Transverse colon (tissue), 4 donors: ENCODE data around the gene TCF19.

Experiments
- POLR2AphosphoS5 ChIP-seq, 3 donors: sonication (generic); formaldehyde crosslinking; IDR thresholded peaks; one replicate each; pipeline ENCODE4 v1.6.1; 2016; ENCODE audit warnings: antibody characterized with exemption in 3 of 3
- TF ChIP-seq, protein P1 (sequence below), 5 experiments: fragments of 200-600 bp in 3 of 5; fragments of 450-650 bp in 2 of 5; sonication (generic) in 3 of 5; IDR thresholded peaks; 1 replicate in 2 of 5; 2 replicates in 3 of 5; pipeline ENCODE4 v1.5.1; 2016 to 2017; ENCODE audit warnings: antibody characterized with exemption in 5 of 5, inconsistent platforms in 3 of 5, mild to moderate bottlenecking in 2 of 5, moderate library complexity in 1 of 5

DNA sequence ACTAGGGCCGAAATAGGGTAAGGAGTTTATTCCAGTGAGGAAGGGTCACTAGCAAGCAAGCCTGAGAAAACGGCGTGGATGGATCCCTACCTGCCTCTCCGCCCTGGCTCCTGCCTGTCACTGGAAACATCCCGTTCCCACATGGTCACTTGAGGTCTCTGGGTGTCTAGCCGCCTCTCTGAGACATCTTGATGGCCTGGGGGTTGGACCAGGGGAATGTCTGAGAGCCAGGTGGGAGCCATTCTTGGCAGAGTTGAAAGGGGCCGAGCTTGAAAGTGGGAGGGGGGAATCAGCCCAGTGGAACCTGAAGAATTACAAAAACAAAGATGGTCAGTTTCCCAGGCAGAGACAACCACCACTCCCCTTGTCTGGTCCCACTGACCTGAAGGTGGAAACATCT lies 1.7 kb upstream of the TCF19 start:
- TF ChIP-seq, protein P1, sequence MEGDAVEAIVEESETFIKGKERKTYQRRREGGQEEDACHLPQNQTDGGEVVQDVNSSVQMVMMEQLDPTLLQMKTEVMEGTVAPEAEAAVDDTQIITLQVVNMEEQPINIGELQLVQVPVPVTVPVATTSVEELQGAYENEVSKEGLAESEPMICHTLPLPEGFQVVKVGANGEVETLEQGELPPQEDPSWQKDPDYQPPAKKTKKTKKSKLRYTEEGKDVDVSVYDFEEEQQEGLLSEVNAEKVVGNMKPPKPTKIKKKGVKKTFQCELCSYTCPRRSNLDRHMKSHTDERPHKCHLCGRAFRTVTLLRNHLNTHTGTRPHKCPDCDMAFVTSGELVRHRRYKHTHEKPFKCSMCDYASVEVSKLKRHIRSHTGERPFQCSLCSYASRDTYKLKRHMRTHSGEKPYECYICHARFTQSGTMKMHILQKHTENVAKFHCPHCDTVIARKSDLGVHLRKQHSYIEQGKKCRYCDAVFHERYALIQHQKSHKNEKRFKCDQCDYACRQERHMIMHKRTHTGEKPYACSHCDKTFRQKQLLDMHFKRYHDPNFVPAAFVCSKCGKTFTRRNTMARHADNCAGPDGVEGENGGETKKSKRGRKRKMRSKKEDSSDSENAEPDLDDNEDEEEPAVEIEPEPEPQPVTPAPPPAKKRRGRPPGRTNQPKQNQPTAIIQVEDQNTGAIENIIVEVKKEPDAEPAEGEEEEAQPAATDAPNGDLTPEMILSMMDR (IDR thresholded peaks at IDR 0.05) = no peak
- no peak for TF ChIP-seq POLR2AphosphoS5 (IDR thresholded peaks at IDR 0.05)
